Measurements from ENCODE around the gene MREG. TPM values are rescaled to one million over a fixed set of nuclear protein-coding genes. Genes with fewer than 3 reads are reported as not detected.

Gene MREG
- total and polyA plus RNA-seq, 10 of the 15 experiments (the other 5 are each of a cell fraction or from before 2014, with no cell fraction given) = 6.9 to 45.0 (median 28.5) TPM

GRCh38 chr2:215979620-215980019 is 33.7 kb downstream of the MREG start:
- Histone ChIP-seq H3K27me3 (replicated peaks in 1 of 2; ENCODE audit: control insufficient read depth in 2 of 2, insufficient read depth in 2 of 2, low read length in 1 of 2) (no peaks in the 10 kb centered on the region), H3K9me3 (replicated peaks; ENCODE audit: control insufficient read depth, insufficient read depth, low read length) (peaks cover under 1% of the 10 kb centered on the region; the same call in 1 of the 3 replicates), H3K9ac (ENCODE audit: control insufficient read depth, insufficient read depth, low read length) (no peak overlapping the region), H4K20me1 (ENCODE audit: control insufficient read depth, insufficient read depth) (no peaks in the 10 kb centered on the region), H3K4me3 (no peak overlapping the region), H3K79me2 (ENCODE audit: control insufficient read depth, insufficient read depth, low read length) (peaks cover 45% of the 10 kb centered on the region), H3K27ac (ENCODE audit: control insufficient read depth, insufficient read depth) (no peak overlapping the region; the same call in 1 of the 2 replicates), H3K36me3 (ENCODE audit: control insufficient read depth in 2 of 2, insufficient read depth in 2 of 2, low read length in 1 of 2) (no peaks in the 10 kb centered on the region; a peak in 1 of 4 replicates), H3K4me1 (ENCODE audit: control insufficient read depth, insufficient read depth, low read length) (peaks cover 15% of the 10 kb centered on the region), H2AFZ (ENCODE audit: control insufficient read depth, low read depth, low read length) (no peak overlapping the region), H3K4me2 (ENCODE audit: control insufficient read depth, insufficient read depth) (peak overlapping the region; percentile 40)
- CTCF ChIA-PET = interaction anchor here (0.7 to 1.8 kb wide), 6 partner anchors 12 to 48 kb away, joined by 3 to 5 read pairs (median 4); no protein-coding TSS in a partner anchor
- SMC1A ChIA-PET (ENCODE audit: uncharacterized antibody, unreplicated experiment) = interaction anchor here (0.6 to 3.1 kb wide), 12 partner anchors 9 to 43 kb away, joined by 3 to 18 read pairs (median 5); no protein-coding TSS in a partner anchor
- DNase-seq (ENCODE audit: low read depth, low spot score) (no peak), ATAC-seq (peak; percentile 93), FAIRE-seq (no peak)
- no TSS peak for BruUV-seq (replicated peaks)
- in situ Hi-C loops (cut with MboI) = no loop called here
- RAD21 ChIA-PET (ENCODE audit: unreplicated experiment) = interaction anchor here (1.1 to 2.3 kb wide), 3 partner anchors 25 to 44 kb away, joined by 3 to 7 read pairs (median 6); no protein-coding TSS in a partner anchor
- WGBS (ENCODE audit: insufficient coverage, insufficient replicate concordance, low lambda C conversion rate, missing lambda C conversion rate) = 2% methylated on average over 2 of the region's 2 CpGs
- TF ChIP-seq ZNF274 (IDR thresholded peaks at IDR 0.05; ENCODE audit: insufficient read depth, insufficient read length) = no peak
- TF ChIP-seq ZNF384 (IDR thresholded peaks at IDR 0.05; ENCODE audit: borderline replicate concordance, low read depth, low read length) = peak; percentile 17; the same call in 1 of the 2 replicates
- TF ChIP-seq ATF7 (IDR thresholded peaks at IDR 0.05; ENCODE audit: low read depth) = peak; percentile 51
- TF ChIP-seq CREB1 (IDR thresholded peaks at IDR 0.05; ENCODE audit: low read depth) = peak; percentile 52; the same call in 1 of the 2 replicates
- TF ChIP-seq ZZZ3 (IDR thresholded peaks at IDR 0.05; ENCODE audit: control insufficient read depth, insufficient read length, low read depth) = no peak
- peak; percentile 52 for TF ChIP-seq JUNB (IDR thresholded peaks at IDR 0.05)
- no peak for TF ChIP-seq USF1 (IDR thresholded peaks at IDR 0.05; ENCODE audit: borderline replicate concordance, extremely low read length, insufficient read depth, low read depth, low read length)
- TF ChIP-seq ATF2 (IDR thresholded peaks at IDR 0.05; ENCODE audit: low read length) = peak; percentile 69; the same call in 1 of the 2 replicates
- TF ChIP-seq TCF7 (IDR thresholded peaks at IDR 0.05; ENCODE audit: borderline replicate concordance) = peak; percentile 49; the same call in 1 of the 2 replicates
- TF ChIP-seq RUNX3 (IDR thresholded peaks at IDR 0.05; ENCODE audit: low read length) = peak; percentile 50; the same call in 1 of the 2 replicates
- no peak for TF ChIP-seq FOXM1 (IDR thresholded peaks at IDR 0.05; ENCODE audit: low read depth, low read length)
- intact Hi-C loops (cut with micrococcal nuclease; ENCODE audit: unreplicated experiment) = no loop called here
- POLR2A ChIA-PET = interaction anchor here (0.6 to 1.3 kb wide), 3 partner anchors 19 to 930 kb away, joined by 3 to 4 read pairs (median 3); no protein-coding TSS in a partner anchor
